ENCODE data around the gene WDR12. TPM values are rescaled to one million over a fixed set of nuclear protein-coding genes. Genes with fewer than 3 reads are reported as not detected.

The WDR12 gene
- total RNA-seq, 1 donor from 2014 or later, result 57.5 TPM

GRCh38 chr2:202831242-202832220, 79.9 kb downstream of the WDR12 start:
- DNase-seq (no peak), ATAC-seq (ENCODE audit: low read depth) (peak; percentile 58)
- no peak for TF ChIP-seq CTCF (IDR thresholded peaks at IDR 0.05)
- H3K4me3 Mint-ChIP-seq, result no peak overlapping the region
- ChIA-PET POLR2A (no interaction called here), CTCF (interaction anchor here (1.0 to 1.2 kb wide), 3 partner anchors 37 to 242 kb away, joined by 3 to 7 read pairs (median 4); no protein-coding TSS in a partner anchor)
- H3K27me3 Mint-ChIP-seq, result no peaks in the 10 kb centered on the region
- peaks cover 9% of the 10 kb centered on the region for H3K4me1 Mint-ChIP-seq
- no peak overlapping the region for H3K27ac Mint-ChIP-seq
- peaks cover 3% of the 10 kb centered on the region for H3K9me3 Mint-ChIP-seq
- intact Hi-C loops (cut with micrococcal nuclease), result loop anchor here (1.0 to 2.0 kb wide), 4 partner anchors 39 to 983 kb away; no protein-coding TSS in a partner anchor
- H3K36me3 Mint-ChIP-seq (ENCODE audit: low read depth), result no peaks in the 10 kb centered on the region

GRCh38 chr2:202824901-202825300, 86.6 kb downstream of the WDR12 start:
- intact Hi-C loops (cut with micrococcal nuclease), result no loop called here
- no peak for TF ChIP-seq CTCF (IDR thresholded peaks at IDR 0.05)
- CTCF ChIA-PET, result no interaction called here

More at GRCh38 chr2:202824901-202825300, 86.6 kb downstream of the WDR12 start:
- H3K4me1 Mint-ChIP-seq, result peaks cover 14% of the 10 kb centered on the region
- H3K36me3 Mint-ChIP-seq (ENCODE audit: low read depth), result no peaks in the 10 kb centered on the region
- no peak overlapping the region for H3K4me3 Mint-ChIP-seq
- H3K27ac Mint-ChIP-seq, result no peak overlapping the region
- no peaks in the 10 kb centered on the region for H3K27me3 Mint-ChIP-seq
- H3K9me3 Mint-ChIP-seq, result no peaks in the 10 kb centered on the region
- no peak for DNase-seq
- POLR2A ChIA-PET, result no interaction called here
- no peak for ATAC-seq (ENCODE audit: low read depth)

Other genes starting within 250 kb of the WDR12 start
- gene ICA1L, start 39.9 kb downstream of the WDR12 start, total RNA-seq, result 7.3 and 10.2 TPM in 2 replicates
- 10.6 and 12.0 TPM in 2 replicates for gene CARF, start 602 bp upstream of the WDR12 start, total RNA-seq
- gene NBEAL1, start 103.2 kb upstream of the WDR12 start, total RNA-seq, result 8.9 and 9.3 TPM in 2 replicates